ENCODE results near the gene ADAM12.
"Not testable (repeated sequence)": the region's sequence is repeated elsewhere in the genome, so short reads cannot be mapped to it uniquely, and the experiment has no call there.

The ADAM12 gene

DNA sequence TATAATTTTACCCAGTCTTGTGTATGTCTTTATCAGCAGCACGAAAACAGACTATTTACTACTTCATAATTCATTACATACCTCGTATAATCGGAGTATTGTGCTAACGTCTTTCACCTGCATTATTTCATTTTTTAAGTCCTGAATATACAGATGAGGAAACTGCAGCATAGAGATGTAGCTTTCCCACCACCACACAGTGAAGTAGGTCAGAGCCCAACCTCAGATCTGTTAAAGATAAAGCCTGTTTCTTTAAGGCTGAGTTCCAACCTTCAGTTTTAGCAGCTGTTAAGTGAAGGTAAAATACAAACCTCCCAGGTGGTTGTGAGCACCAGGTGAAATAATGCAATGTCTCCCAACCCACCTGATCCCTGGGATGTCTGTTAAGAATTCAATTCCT is 2.0 kb upstream of the ADAM12 start:
- Histone ChIP-seq H3K4me1 (ENCODE audit: control insufficient read depth in 1 of 2, insufficient read depth in 1 of 2, low read depth in 1 of 2, low read length in 1 of 2) (no peaks in the 10 kb centered on the region), H3K4me3 (ENCODE audit: low read depth in 1 of 2, low read length in 1 of 2) (no peak overlapping the region), H3K36me3 (no peaks in the 10 kb centered on the region), H3K27ac (no peak overlapping the region), H3K27me3 (peaks cover 66% of the 10 kb centered on the region), H3K9me3 (no peaks in the 10 kb centered on the region)
- TF ChIP-seq, protein P1, sequence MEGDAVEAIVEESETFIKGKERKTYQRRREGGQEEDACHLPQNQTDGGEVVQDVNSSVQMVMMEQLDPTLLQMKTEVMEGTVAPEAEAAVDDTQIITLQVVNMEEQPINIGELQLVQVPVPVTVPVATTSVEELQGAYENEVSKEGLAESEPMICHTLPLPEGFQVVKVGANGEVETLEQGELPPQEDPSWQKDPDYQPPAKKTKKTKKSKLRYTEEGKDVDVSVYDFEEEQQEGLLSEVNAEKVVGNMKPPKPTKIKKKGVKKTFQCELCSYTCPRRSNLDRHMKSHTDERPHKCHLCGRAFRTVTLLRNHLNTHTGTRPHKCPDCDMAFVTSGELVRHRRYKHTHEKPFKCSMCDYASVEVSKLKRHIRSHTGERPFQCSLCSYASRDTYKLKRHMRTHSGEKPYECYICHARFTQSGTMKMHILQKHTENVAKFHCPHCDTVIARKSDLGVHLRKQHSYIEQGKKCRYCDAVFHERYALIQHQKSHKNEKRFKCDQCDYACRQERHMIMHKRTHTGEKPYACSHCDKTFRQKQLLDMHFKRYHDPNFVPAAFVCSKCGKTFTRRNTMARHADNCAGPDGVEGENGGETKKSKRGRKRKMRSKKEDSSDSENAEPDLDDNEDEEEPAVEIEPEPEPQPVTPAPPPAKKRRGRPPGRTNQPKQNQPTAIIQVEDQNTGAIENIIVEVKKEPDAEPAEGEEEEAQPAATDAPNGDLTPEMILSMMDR (IDR thresholded peaks at IDR 0.05) = no peak

DNA sequence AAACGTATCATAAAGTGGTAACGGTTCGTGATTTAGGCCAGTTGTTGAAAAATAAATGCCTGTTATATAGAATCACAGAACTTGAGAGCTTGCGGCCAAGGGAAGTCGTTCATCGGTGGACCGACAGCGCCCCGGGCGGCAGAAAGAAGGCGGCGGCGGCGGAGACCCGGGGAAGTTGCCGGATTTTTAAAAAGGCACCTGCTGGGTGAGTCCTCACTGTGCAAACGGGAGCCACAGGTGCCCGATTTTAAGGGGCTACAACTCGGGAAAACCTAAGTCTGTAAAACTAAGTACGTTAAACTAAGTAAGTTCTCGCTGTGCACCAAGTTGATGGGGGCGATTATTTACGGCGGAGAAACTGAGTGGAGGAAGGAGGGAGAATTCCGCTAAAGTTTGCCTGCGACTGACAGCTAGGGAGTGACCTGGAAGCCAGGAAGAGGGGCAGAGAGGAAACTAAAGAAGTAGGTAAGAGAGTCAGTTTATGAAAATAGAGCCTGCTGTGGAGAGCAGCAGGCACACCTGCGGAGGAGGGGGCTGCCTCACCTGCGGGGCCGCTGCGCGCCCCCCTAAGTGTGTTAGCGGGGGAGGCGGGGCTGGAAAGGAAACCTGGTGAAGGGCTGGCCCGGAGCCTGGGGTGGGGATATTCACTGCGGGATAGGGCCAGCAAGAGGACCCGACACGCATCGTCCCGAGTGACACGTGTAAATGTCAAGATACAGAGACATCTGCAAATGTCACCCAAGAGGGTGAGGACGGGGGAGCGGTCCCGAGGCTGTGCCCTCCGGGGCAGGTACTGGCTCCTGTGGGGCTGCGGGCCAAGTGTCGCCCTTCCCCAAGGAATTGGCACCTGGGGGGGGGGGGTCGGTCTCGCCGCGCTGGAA is 996 bp downstream of the ADAM12 start:
- Histone ChIP-seq H3K27me3 (peaks cover 74% of the 10 kb centered on the region), H3K4me1 (ENCODE audit: control insufficient read depth in 1 of 2, insufficient read depth in 1 of 2, low read depth in 1 of 2, low read length in 1 of 2) (no peaks in the 10 kb centered on the region), H3K36me3 (no peaks in the 10 kb centered on the region), H3K4me3 (ENCODE audit: low read depth in 1 of 2, low read length in 1 of 2) (no peak overlapping the region), H3K27ac (no peak overlapping the region), H3K9me3 (no peaks in the 10 kb centered on the region)
- TF ChIP-seq, protein P1 (IDR thresholded peaks at IDR 0.05) = no peak

DNA sequence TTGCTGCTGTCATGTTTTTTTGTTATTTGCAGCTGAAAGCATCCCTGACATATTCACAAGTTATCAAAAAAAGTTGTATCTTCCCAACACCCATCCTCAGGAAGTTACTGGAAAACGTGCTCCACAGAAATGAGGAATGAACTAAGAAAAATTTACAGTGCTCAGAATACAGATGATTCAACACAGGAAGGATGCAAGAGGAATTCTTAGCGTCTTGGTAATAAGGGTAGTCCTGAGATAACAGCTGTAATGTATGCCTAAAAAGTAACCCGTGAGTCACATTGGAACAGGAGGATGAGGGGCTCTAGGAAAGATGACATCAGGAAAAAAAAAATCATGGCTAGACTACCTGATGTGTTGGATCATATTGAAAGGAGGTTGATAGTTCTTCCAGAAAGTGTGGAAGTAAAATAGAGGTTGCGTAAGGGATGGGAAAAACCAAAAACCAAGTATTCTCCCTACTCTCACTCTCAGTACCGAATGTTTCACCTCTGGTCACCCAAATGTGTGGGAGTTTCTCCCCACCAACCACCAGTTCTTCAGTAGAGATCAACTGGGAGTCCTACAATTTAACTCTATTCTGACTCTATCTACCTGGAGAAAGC is 3.9 kb downstream of the ADAM12 start:
- Histone ChIP-seq H3K27me3 (peaks cover 49% of the 10 kb centered on the region), H3K27ac (no peak overlapping the region), H3K9me3 (no peaks in the 10 kb centered on the region), H3K4me3 (ENCODE audit: low read depth in 1 of 2, low read length in 1 of 2) (no peak overlapping the region), H3K36me3 (no peaks in the 10 kb centered on the region), H3K4me1 (ENCODE audit: control insufficient read depth in 1 of 2, insufficient read depth in 1 of 2, low read depth in 1 of 2, low read length in 1 of 2) (no peaks in the 10 kb centered on the region)
- TF ChIP-seq, protein P1 (IDR thresholded peaks at IDR 0.05) = no peak

DNA sequence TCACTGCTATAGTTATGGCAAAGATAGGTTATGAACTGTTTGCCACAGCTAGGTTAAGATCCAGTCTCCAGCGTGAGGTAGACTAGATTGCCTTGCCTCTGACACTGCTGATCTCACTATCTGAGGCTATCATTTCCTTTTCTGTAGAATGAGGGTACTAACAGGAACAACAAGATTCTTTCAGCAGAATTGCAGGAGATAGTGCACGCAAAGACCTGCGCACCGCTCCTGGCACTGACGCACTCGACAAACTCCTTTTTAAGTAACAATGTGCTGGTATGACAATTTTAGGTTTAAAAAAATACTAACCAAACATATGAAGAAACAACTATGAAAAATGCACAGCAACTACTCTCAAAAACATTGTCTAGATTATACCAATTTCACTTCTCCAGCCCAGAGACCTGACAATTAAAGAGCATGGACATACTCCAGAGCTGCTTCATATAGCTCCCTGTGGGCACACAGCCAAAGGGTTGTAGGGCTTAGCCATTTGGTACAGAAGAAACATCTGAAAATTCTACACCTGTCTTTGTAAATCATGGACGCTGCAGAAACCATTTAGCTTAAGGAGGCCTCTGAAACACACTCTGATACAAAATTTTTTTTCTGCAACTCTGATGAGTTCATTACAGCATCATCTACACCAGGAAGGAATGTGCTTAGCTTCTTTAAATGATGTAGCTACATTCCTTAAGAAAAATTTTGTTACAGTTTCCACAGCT is 7.8 kb downstream of the ADAM12 start:
- Histone ChIP-seq H3K27ac (no peak overlapping the region), H3K4me3 (ENCODE audit: low read depth in 1 of 2, low read length in 1 of 2) (no peak overlapping the region), H3K27me3 (peaks cover 11% of the 10 kb centered on the region), H3K9me3 (no peaks in the 10 kb centered on the region), H3K36me3 (no peaks in the 10 kb centered on the region), H3K4me1 (ENCODE audit: control insufficient read depth in 1 of 2, insufficient read depth in 1 of 2, low read depth in 1 of 2, low read length in 1 of 2) (no peaks in the 10 kb centered on the region)
- TF ChIP-seq, protein P1 (IDR thresholded peaks at IDR 0.05) = no peak

DNA sequence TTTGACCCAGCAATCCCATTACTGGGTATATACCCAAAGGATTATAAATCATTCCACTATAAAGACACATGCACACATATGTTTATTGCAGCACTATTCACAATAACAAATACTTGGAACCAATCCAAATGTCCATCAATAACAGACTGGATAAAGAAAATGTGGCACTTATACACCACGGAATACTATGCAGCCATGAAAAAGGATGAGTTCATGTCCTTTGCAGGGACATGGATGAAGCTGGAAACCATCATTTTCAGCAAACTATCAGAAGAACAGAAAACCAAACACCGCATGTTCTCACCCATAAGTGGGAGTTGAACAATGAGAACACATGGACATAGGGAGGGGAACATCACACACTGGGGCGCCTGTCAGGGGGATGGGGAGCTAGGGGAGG is 9.1 kb downstream of the ADAM12 start:
- H3K9me3 ChIP-seq; H3K36me3 ChIP-seq; H3K4me3 ChIP-seq (ENCODE audit: low read depth in 1 of 2, low read length in 1 of 2); H3K27ac ChIP-seq; H3K27me3 ChIP-seq; H3K4me1 ChIP-seq (ENCODE audit: control insufficient read depth in 1 of 2, insufficient read depth in 1 of 2, low read depth in 1 of 2, low read length in 1 of 2): not testable (repeated sequence)

DNA sequence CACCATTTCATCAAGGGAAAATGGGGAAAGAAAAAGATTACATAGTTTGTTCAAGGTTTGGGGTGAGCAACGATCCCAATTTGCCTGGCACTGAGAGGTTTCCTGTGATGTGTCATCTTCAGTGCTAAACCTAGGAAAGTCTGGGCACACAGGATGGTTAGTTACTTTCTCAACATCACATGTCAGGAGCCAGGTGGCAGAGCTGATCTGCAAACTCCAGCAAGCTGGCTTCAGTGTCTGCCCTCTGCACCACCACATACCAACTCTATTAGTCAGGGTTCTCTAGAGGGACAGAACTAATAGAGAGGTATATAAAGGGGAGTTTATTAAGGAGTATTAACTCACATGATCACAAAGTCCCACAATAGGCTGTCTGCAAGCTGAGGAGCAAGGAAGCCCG is 11.3 kb downstream of the ADAM12 start:
- Histone ChIP-seq H3K27ac (no peak overlapping the region), H3K9me3 (no peaks in the 10 kb centered on the region), H3K4me3 (ENCODE audit: low read depth in 1 of 2, low read length in 1 of 2) (no peak overlapping the region), H3K4me1 (ENCODE audit: control insufficient read depth in 1 of 2, insufficient read depth in 1 of 2, low read depth in 1 of 2, low read length in 1 of 2) (no peaks in the 10 kb centered on the region), H3K36me3 (no peaks in the 10 kb centered on the region), H3K27me3 (no peaks in the 10 kb centered on the region)
- TF ChIP-seq, protein P1 (IDR thresholded peaks at IDR 0.05) = no peak

Data from neutrophil (primary cell).